ENCODE results near the gene NXPH2.

Gene NXPH2

GRCh38 chr2:138766464-138766863, 13.7 kb downstream of the NXPH2 start:
- peaks cover 15% of the 10 kb centered on the region for H3K27me3 ChIP-seq (ENCODE audit: insufficient read depth, poor library complexity, severe bottlenecking)
- no peaks in the 10 kb centered on the region for H3K4me1 ChIP-seq (ENCODE audit: insufficient read depth, poor library complexity, severe bottlenecking)
- H3K27ac ChIP-seq (ENCODE audit: poor library complexity, severe bottlenecking) = no peak overlapping the region
- DNase-seq (ENCODE audit: low spot score) (no peak), ATAC-seq (ENCODE audit: low read depth) (no peak)
- no peak overlapping the region for H3K4me3 ChIP-seq (ENCODE audit: severe bottlenecking)
- H3K9me3 ChIP-seq (ENCODE audit: severe bottlenecking) = no peaks in the 10 kb centered on the region
- TF ChIP-seq CTCF (IDR thresholded peaks at IDR 0.05; ENCODE audit: poor library complexity, severe bottlenecking) = no peak
- H3K36me3 ChIP-seq (ENCODE audit: low read depth) = no peaks in the 10 kb centered on the region

- H3K9me3 ChIP-seq (ENCODE audit: severe bottlenecking) = no peaks in the 10 kb centered on the region
- ATAC-seq (ENCODE audit: low read depth) (no peak), DNase-seq (ENCODE audit: low spot score) (no peak)
- H3K27me3 ChIP-seq (ENCODE audit: insufficient read depth, poor library complexity, severe bottlenecking) = peaks cover 8% of the 10 kb centered on the region
- H3K4me1 ChIP-seq (ENCODE audit: insufficient read depth, poor library complexity, severe bottlenecking) = no peaks in the 10 kb centered on the region
- TF ChIP-seq CTCF (IDR thresholded peaks at IDR 0.05; ENCODE audit: poor library complexity, severe bottlenecking) = no peak
- H3K36me3 ChIP-seq (ENCODE audit: low read depth) = no peaks in the 10 kb centered on the region
- no peak overlapping the region for H3K27ac ChIP-seq (ENCODE audit: poor library complexity, severe bottlenecking)
- H3K4me3 ChIP-seq (ENCODE audit: severe bottlenecking) = no peak overlapping the region
Observed at GRCh38 chr2:138763971-138764370, 16.2 kb downstream of the NXPH2 start.

GRCh38 chr2:138762533-138762932, 17.7 kb downstream of the NXPH2 start:
- no peaks in the 10 kb centered on the region for H3K36me3 ChIP-seq (ENCODE audit: low read depth)
- DNase-seq (ENCODE audit: low spot score) (no peak), ATAC-seq (ENCODE audit: low read depth) (no peak)
- H3K4me1 ChIP-seq (ENCODE audit: insufficient read depth, poor library complexity, severe bottlenecking) = no peaks in the 10 kb centered on the region
- H3K9me3 ChIP-seq (ENCODE audit: severe bottlenecking) = no peaks in the 10 kb centered on the region
- H3K27ac ChIP-seq (ENCODE audit: poor library complexity, severe bottlenecking) = no peak overlapping the region
- no peak overlapping the region for H3K4me3 ChIP-seq (ENCODE audit: severe bottlenecking)
- TF ChIP-seq CTCF (IDR thresholded peaks at IDR 0.05; ENCODE audit: poor library complexity, severe bottlenecking) = no peak
- H3K27me3 ChIP-seq (ENCODE audit: insufficient read depth, poor library complexity, severe bottlenecking) = peaks cover 4% of the 10 kb centered on the region

- Histone ChIP-seq H3K36me3 (ENCODE audit: low read depth) (no peaks in the 10 kb centered on the region), H3K27me3 (ENCODE audit: insufficient read depth, poor library complexity, severe bottlenecking) (no peaks in the 10 kb centered on the region), H3K4me1 (ENCODE audit: insufficient read depth, poor library complexity, severe bottlenecking) (no peaks in the 10 kb centered on the region), H3K4me3 (ENCODE audit: severe bottlenecking) (no peak overlapping the region), H3K9me3 (ENCODE audit: severe bottlenecking) (no peaks in the 10 kb centered on the region), H3K27ac (ENCODE audit: poor library complexity, severe bottlenecking) (no peak overlapping the region)
- ATAC-seq (ENCODE audit: low read depth) (no peak), DNase-seq (ENCODE audit: low spot score) (no peak)
- TF ChIP-seq CTCF (IDR thresholded peaks at IDR 0.05; ENCODE audit: poor library complexity, severe bottlenecking) = no peak
Observed at GRCh38 chr2:138760676-138761075, 19.5 kb downstream of the NXPH2 start.

GRCh38 chr2:138757384-138757783, 22.8 kb downstream of the NXPH2 start:
- H3K36me3 ChIP-seq (ENCODE audit: low read depth) = no peaks in the 10 kb centered on the region
- ATAC-seq (ENCODE audit: low read depth) = peak; percentile 44; the same call in 2 of the 3 replicates

More at GRCh38 chr2:138757384-138757783, 22.8 kb downstream of the NXPH2 start:
- Histone ChIP-seq H3K4me1 (ENCODE audit: insufficient read depth, poor library complexity, severe bottlenecking) (peaks cover 8% of the 10 kb centered on the region), H3K27me3 (ENCODE audit: insufficient read depth, poor library complexity, severe bottlenecking) (no peaks in the 10 kb centered on the region), H3K4me3 (ENCODE audit: severe bottlenecking) (no peak overlapping the region), H3K9me3 (ENCODE audit: severe bottlenecking) (no peaks in the 10 kb centered on the region), H3K27ac (ENCODE audit: poor library complexity, severe bottlenecking) (no peak overlapping the region)
- no peak for TF ChIP-seq CTCF (IDR thresholded peaks at IDR 0.05; ENCODE audit: poor library complexity, severe bottlenecking)
- no peak for DNase-seq (ENCODE audit: low spot score)

Data from RWPE2 (cell line).